NB4 (cell line): Measurements from ENCODE around the gene LAMA3.

Experiments used
- POLR2A ChIP-seq: IDR thresholded peaks from 2 replicates; pipeline ENCODE4 v1.6.1; 2011; ENCODE audit warnings: mild to moderate bottlenecking; ENCODE audit not compliant: insufficient read length; ENCODE audit errors: extremely low read depth
- TF ChIP-seq, protein P1 (sequence below): IDR thresholded peaks from one replicate; pipeline ENCODE4 v1.5.1; 2012; ENCODE audit warnings: low read depth, low read length

- TF ChIP-seq, protein P1, sequence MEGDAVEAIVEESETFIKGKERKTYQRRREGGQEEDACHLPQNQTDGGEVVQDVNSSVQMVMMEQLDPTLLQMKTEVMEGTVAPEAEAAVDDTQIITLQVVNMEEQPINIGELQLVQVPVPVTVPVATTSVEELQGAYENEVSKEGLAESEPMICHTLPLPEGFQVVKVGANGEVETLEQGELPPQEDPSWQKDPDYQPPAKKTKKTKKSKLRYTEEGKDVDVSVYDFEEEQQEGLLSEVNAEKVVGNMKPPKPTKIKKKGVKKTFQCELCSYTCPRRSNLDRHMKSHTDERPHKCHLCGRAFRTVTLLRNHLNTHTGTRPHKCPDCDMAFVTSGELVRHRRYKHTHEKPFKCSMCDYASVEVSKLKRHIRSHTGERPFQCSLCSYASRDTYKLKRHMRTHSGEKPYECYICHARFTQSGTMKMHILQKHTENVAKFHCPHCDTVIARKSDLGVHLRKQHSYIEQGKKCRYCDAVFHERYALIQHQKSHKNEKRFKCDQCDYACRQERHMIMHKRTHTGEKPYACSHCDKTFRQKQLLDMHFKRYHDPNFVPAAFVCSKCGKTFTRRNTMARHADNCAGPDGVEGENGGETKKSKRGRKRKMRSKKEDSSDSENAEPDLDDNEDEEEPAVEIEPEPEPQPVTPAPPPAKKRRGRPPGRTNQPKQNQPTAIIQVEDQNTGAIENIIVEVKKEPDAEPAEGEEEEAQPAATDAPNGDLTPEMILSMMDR: no peak
- TF ChIP-seq POLR2A: no peak
These were observed 172.1 kb downstream of the LAMA3 start for GRCh38 chr18:23861326-23861725.
